Measurements from ENCODE around the gene RBPJL. TPM values are rescaled to one million over a fixed set of nuclear protein-coding genes. Genes with fewer than 3 reads are reported as not detected.

The RBPJL gene
- total RNA-seq, 1 experiment from 2014 or later, result 0.85 TPM

- ChIA-PET POLR2A (interaction anchor here (0.6 kb wide), 1 partner anchor 425 kb away, joined by 3 read pairs; no protein-coding TSS in a partner anchor), CTCF (interaction anchor here (0.6 to 8.3 kb wide), 9 partner anchors 10 to 77 kb away, joined by 3 to 152 read pairs (median 3); partner anchors contain the start of gene SDC4)
- Mint-ChIP-seq H3K4me3 (no peak overlapping the region), H3K36me3 (no peaks in the 10 kb centered on the region), H3K9me3 (no peaks in the 10 kb centered on the region), H3K4me1 (peaks cover 31% of the 10 kb centered on the region), H3K27ac (no peak overlapping the region), H3K27me3 (ENCODE audit: low read depth) (no peaks in the 10 kb centered on the region)
- TF ChIP-seq ERG (CRISPR knock-in tag; IDR thresholded peaks at IDR 0.05), result no peak
- peak; percentile 41; the same call in 1 of the 2 replicates for TF ChIP-seq GABPB1 (CRISPR knock-in tag; IDR thresholded peaks at IDR 0.05)
- ATAC-seq, result no peak
- DNase-seq (ENCODE audit: low spot score), result no peak
Measured at GRCh38 chr20:45358282-45359068, 51.8 kb downstream of the RBPJL start.

GRCh38 chr20:45359069-45359405 lies 52.4 kb downstream of the RBPJL start:
- ChIA-PET POLR2A (no interaction called here), CTCF (interaction anchor here (1.1 to 8.3 kb wide), 7 partner anchors 11 to 91 kb away, joined by 3 to 152 read pairs (median 4); partner anchors contain the start of gene SDC4)
- H3K36me3 Mint-ChIP-seq, result no peaks in the 10 kb centered on the region
- H3K4me3 Mint-ChIP-seq, result no peak overlapping the region
- TF ChIP-seq ETV6 (CRISPR knock-in tag; IDR thresholded peaks at IDR 0.05) (no peak), GABPB1 (CRISPR knock-in tag; IDR thresholded peaks at IDR 0.05) (0 out of 2 replicates have a peak, but pooled peaks have one; percentile 39)
- H3K27me3 Mint-ChIP-seq (ENCODE audit: low read depth), result no peaks in the 10 kb centered on the region
- no peaks in the 10 kb centered on the region for H3K9me3 Mint-ChIP-seq
- no peak overlapping the region; the same call in 1 of the 2 replicates for H3K27ac Mint-ChIP-seq
- DNase-seq (ENCODE audit: low spot score) (no peak), ATAC-seq (no peak)
- peaks cover 30% of the 10 kb centered on the region for H3K4me1 Mint-ChIP-seq

- no peaks in the 10 kb centered on the region for H3K27me3 Mint-ChIP-seq (ENCODE audit: low read depth)
- H3K27ac Mint-ChIP-seq, result no peak overlapping the region
- H3K4me3 Mint-ChIP-seq, result no peak overlapping the region
- peaks cover 29% of the 10 kb centered on the region for H3K4me1 Mint-ChIP-seq
- DNase-seq (ENCODE audit: low spot score) (no peak), ATAC-seq (no peak)
- H3K36me3 Mint-ChIP-seq, result no peaks in the 10 kb centered on the region
- ChIA-PET CTCF (interaction anchor here (0.7 to 8.3 kb wide), 9 partner anchors 11 to 90 kb away, joined by 3 to 152 read pairs (median 3); partner anchors contain the start of gene SDC4), POLR2A (no interaction called here)
- no peaks in the 10 kb centered on the region for H3K9me3 Mint-ChIP-seq
- TF ChIP-seq GABPB1 (CRISPR knock-in tag; IDR thresholded peaks at IDR 0.05) (peak; percentile 10), SP1 (CRISPR knock-in tag; conservative IDR thresholded peaks at IDR 0.05) (no peak)
Measured at GRCh38 chr20:45359406-45360148, 52.9 kb downstream of the RBPJL start.

GRCh38 chr20:45361793-45362192 lies 55.2 kb downstream of the RBPJL start:
- H3K4me3 Mint-ChIP-seq, result no peak overlapping the region
- peaks cover 29% of the 10 kb centered on the region for H3K4me1 Mint-ChIP-seq
- DNase-seq (ENCODE audit: low spot score), result no peak
- H3K27ac Mint-ChIP-seq, result no peak overlapping the region
- H3K27me3 Mint-ChIP-seq (ENCODE audit: low read depth), result no peaks in the 10 kb centered on the region
- ATAC-seq, result no peak
- POLR2A ChIA-PET, result interaction anchor here (0.7 to 3.0 kb wide), 3 partner anchors 14 to 50 kb away, joined by 3 to 11 read pairs (median 9); partner anchors contain the start of gene SDC4
- CTCF ChIA-PET, result interaction anchor here (0.7 to 8.3 kb wide), 11 partner anchors 10 to 163 kb away, joined by 3 to 152 read pairs (median 16); partner anchors contain the start of genes PIGT, SDC4 and WFDC2
- no peaks in the 10 kb centered on the region; the same call in 1 of the 2 replicates for H3K36me3 Mint-ChIP-seq
- TF ChIP-seq ZMAT4 (CRISPR knock-in tag; IDR thresholded peaks at IDR 0.05) (no peak), OVOL2 (CRISPR knock-in tag; IDR thresholded peaks at IDR 0.05; ENCODE audit: borderline replicate concordance) (no peak), USF1 (CRISPR knock-in tag; IDR thresholded peaks at IDR 0.05) (no peak), ZNF219 (CRISPR knock-in tag; IDR thresholded peaks at IDR 0.05; ENCODE audit: borderline replicate concordance) (no peak), MYBL2 (CRISPR knock-in tag; IDR thresholded peaks at IDR 0.05) (no peak), E2F1 (CRISPR knock-in tag; IDR thresholded peaks at IDR 0.05) (no peak), SMAD3 (CRISPR knock-in tag; IDR thresholded peaks at IDR 0.05; ENCODE audit: borderline replicate concordance) (no peak), MLX (CRISPR knock-in tag; IDR thresholded peaks at IDR 0.05) (no peak), ZSCAN18 (CRISPR knock-in tag; IDR thresholded peaks at IDR 0.05) (no peak), IRF1 (CRISPR knock-in tag; IDR thresholded peaks at IDR 0.05) (no peak), GRHL2 (CRISPR knock-in tag; IDR thresholded peaks at IDR 0.05; ENCODE audit: insufficient replicate concordance, severe bottlenecking) (no peak)
- no peaks in the 10 kb centered on the region for H3K9me3 Mint-ChIP-seq

Data from WTC11 (cell line).